22Rv1 (cell line): Measurements from ENCODE around the gene FOXA3.

Experiments used
- H3K27ac ChIP-seq: fragments of 450-650 bp; 2 replicates; pipeline ENCODE4 v1.5.1; 2017
- ZFX ChIP-seq: fragments of 450-650 bp; IDR thresholded peaks from 2 replicates; pipeline ENCODE4 v1.6.1; 2017; ENCODE audit warnings: antibody characterized with exemption, borderline replicate concordance
- TF ChIP-seq, protein P1 (sequence below): fragments of 450-650 bp; IDR thresholded peaks from 2 replicates; pipeline ENCODE4 v1.5.1; 2017; ENCODE audit warnings: mild to moderate bottlenecking

The FOXA3 gene

DNA sequence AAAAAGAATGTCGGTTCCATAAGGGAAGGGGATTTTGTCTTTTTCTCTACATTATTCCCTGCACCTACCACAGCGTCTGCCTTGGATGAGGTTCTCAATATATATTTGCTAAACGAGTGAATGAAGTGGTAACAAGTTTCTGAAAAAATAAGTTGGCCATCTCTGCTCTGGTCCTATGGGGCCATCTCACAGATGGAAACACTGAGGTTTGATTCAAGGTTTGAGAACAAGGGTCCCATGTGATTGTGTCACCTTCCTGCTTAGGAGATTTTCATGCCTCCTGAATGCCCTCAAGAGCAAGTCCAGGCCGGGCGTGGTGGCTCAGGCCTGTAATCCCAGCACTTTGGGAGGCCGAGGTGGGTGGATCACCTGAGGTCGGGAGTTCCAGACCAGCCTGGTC, 35.1 kb downstream of the FOXA3 start:
- no peak for TF ChIP-seq ZFX
- TF ChIP-seq, protein P1, sequence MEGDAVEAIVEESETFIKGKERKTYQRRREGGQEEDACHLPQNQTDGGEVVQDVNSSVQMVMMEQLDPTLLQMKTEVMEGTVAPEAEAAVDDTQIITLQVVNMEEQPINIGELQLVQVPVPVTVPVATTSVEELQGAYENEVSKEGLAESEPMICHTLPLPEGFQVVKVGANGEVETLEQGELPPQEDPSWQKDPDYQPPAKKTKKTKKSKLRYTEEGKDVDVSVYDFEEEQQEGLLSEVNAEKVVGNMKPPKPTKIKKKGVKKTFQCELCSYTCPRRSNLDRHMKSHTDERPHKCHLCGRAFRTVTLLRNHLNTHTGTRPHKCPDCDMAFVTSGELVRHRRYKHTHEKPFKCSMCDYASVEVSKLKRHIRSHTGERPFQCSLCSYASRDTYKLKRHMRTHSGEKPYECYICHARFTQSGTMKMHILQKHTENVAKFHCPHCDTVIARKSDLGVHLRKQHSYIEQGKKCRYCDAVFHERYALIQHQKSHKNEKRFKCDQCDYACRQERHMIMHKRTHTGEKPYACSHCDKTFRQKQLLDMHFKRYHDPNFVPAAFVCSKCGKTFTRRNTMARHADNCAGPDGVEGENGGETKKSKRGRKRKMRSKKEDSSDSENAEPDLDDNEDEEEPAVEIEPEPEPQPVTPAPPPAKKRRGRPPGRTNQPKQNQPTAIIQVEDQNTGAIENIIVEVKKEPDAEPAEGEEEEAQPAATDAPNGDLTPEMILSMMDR, result no peak
- H3K27ac ChIP-seq, result no peak overlapping the region

- TF ChIP-seq, protein P1, result no peak
- TF ChIP-seq ZFX, result no peak
- H3K27ac ChIP-seq, result no peak overlapping the region; the same call in 1 of the 2 replicates
These were observed 35.9 kb downstream of the FOXA3 start for GRCh38 chr19:45899919-45900589.

- TF ChIP-seq ZFX, result no peak
- TF ChIP-seq, protein P1, result no peak
- H3K27ac ChIP-seq, result peak overlapping the region; percentile 43
These were observed 36.8 kb downstream of the FOXA3 start for GRCh38 chr19:45900738-45901431.

DNA sequence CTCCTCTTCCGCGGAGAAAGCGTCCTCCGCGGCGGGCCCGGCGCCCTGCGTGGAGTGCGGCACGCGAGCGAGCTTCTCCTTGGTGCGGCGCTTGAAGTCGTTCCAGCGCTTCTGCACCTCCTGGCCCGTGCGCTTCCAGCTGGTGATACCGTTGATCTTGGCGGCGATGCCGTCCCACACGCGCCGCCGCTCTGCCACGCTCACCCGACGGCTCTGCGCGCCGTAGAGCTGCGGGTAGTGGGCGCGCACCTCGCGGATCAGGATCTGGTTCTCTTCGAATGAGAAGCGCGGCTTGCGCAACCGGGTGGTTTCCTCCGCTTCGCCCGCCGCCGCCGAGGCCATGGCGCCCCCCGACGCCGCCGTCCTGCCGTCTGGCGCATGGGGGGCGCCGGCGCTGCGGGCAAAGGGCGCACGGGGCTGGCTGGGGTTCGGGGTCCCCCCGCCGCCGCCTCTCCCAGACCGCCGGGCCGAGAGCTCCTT, 37.3 kb downstream of the FOXA3 start:
- no peak for TF ChIP-seq ZFX
- TF ChIP-seq, protein P1, result no peak
- H3K27ac ChIP-seq, result peak overlapping the region; percentile 84

- TF ChIP-seq, protein P1, result no peak
- no peak for TF ChIP-seq ZFX
- H3K27ac ChIP-seq, result peak within 1 kb of the TSS; percentile 84
These were observed 38.0 kb downstream of the FOXA3 start, which contains the start of gene MYPOP for GRCh38 chr19:45901912-45902650. Gene MYPOP, minus strand, starts transcription at chr19:45902613. Its CDS starts 840 bp downstream, at chr19:45901773.

DNA sequence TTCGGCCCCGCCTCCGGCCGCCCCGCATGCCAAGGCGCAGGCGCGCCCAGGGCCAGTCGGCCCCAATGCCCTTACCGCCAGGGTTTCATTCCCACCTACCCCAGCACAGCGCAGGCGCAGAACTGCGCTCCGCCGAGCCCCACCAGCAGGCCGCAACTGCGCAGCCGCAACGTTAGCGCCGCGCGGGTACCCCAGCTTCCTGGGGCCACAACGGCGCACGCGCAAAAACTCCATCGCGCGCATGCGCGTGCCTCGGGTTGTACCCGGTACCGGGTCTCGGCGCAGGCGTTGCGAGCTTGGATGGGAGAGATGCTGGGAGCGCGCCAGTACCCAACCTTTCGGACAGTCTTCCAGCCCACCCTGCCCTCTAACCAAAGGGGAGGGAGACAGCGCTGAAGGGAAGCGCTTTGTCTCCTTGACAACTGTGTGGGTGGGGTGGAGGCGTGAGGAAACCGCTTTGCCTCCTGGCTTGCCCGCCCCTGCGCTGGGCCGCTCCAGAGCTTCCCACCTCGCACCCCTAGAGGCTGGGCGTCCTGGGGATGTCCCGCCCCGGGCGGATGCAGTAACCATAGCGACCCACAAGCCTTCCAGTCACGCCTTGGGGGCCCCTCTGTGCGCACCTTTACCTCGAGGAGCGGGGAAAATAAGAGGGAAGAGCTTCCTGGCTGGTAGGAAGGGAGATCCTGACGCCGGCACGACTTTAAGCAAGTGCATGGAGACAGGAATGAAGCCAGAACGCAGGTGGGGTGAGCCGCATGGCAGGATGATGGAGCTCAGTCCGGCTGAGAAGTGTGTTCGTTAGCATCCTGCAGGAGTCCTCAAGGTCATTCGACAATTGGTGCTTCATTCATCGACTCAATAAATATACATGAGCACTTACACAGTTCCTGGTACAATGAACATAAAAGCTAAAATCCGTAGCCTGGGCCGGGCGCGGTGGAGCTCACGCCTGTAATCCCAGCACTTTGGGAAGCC, 38.8 kb downstream of the FOXA3 start:
- TF ChIP-seq ZFX, result no peak
- TF ChIP-seq, protein P1, result no peak
- peak overlapping the region; percentile 84 for H3K27ac ChIP-seq
